Lung (tissue), 12 donors: ENCODE measurements around the gene FOXC2. TPM values are rescaled to one million over a fixed set of nuclear protein-coding genes. Genes with fewer than 3 reads are reported as not detected.

ENCODE experiments used
- ATAC-seq: fragments of 200-7000 bp; cut with Tn5 transposase; one replicate; pipeline ENCODE4 v1.9.1; 2020; ENCODE audit warnings: moderate number of reproducible peaks; ENCODE audit not compliant: insufficient read depth, low FRiP score
- DNase-seq, 3 donors: peaks; one replicate each; pipeline ENCODE4 v3.0.0-alpha.2; 2013 to 2017
- H3K27ac ChIP-seq, 2 donors: one replicate each; pipeline ENCODE4 v1.5.1; 2013; ENCODE audit warnings: mild to moderate bottlenecking in 2 of 2, moderate library complexity in 2 of 2, control low read depth in 1 of 2, inconsistent platforms in 1 of 2, low read depth in 1 of 2, low read length in 1 of 2
- H3K27me3 ChIP-seq, 3 donors: one replicate each; pipeline ENCODE4 v1.5.1; 2013; ENCODE audit warnings: low read length in 2 of 3; ENCODE audit not compliant: control insufficient read depth in 3 of 3, insufficient read depth in 3 of 3
- H3K36me3 ChIP-seq, 4 donors: one replicate each; pipeline ENCODE4 v1.5.1; 2013; ENCODE audit warnings: low read length in 4 of 4, mild to moderate bottlenecking in 1 of 4, moderate library complexity in 1 of 4; ENCODE audit not compliant: control insufficient read depth in 4 of 4, insufficient read depth in 4 of 4
- H3K4me1 ChIP-seq, 5 donors: one replicate each; pipeline ENCODE4 v1.5.1; 2013; ENCODE audit warnings: low read length in 5 of 5, mild to moderate bottlenecking in 2 of 5, moderate library complexity in 1 of 5; ENCODE audit not compliant: control insufficient read depth in 5 of 5, insufficient read depth in 5 of 5
- H3K4me3 ChIP-seq: one replicate; pipeline ENCODE4 v1.5.1; 2013; ENCODE audit warnings: mild to moderate bottlenecking, control low read depth, moderate library complexity
- H3K9ac ChIP-seq, 2 donors: one replicate each; pipeline ENCODE4 v1.5.1; 2013; ENCODE audit warnings: low read length in 2 of 2, control low read depth in 1 of 2; ENCODE audit not compliant: insufficient read depth in 1 of 2
- H3K9me3 ChIP-seq, 4 donors: one replicate each; pipeline ENCODE4 v1.5.1; 2013; ENCODE audit warnings: low read length in 3 of 4, mild to moderate bottlenecking in 1 of 4, moderate library complexity in 1 of 4; ENCODE audit not compliant: control insufficient read depth in 4 of 4, insufficient read depth in 3 of 4
- CTCF ChIP-seq: IDR thresholded peaks from 2 replicates; pipeline ENCODE4 v1.5.1; 2012; ENCODE audit warnings: mild to moderate bottlenecking; ENCODE audit errors: control extremely low read depth, extremely low read depth
- WGBS, 2 donors: extraction: QIAGEN DNeasy Blood & Tissue Kit; methylation state at CpG; one replicate each; pipeline ENCODE4 v1.1.7; 2013; 5-methylcytosine and 5-hydroxymethylcytosine counted together
- polyA plus RNA-seq, 2 donors: library from polyadenylated mRNA; stranded (reverse); fragments of 200-250 nt; gene quantifications; one replicate each; pipeline ENCODE4 v1.2.1, GENCODE V29; 2013
- total RNA-seq, 2 donors: library from RNA; depleted of rRNA in 1 of 2; stranded (reverse); fragments of >200 nt in 1 of 2; gene quantifications; one replicate each; pipeline ENCODE4 v1.2.1, GENCODE V29; 2014 to 2021
- donor health status: control.
- donor health status: control.
- donor health status: Bipolar disorder and iron deficiency.
- donor health status: healthy.
- donor health status: DM: yes; HTN: yes; CAD: no.

FOXC2 gene
- total and polyA plus RNA-seq, 4 donors: 0.37 to 2.7 (median 0.63) TPM

GRCh38 chr16:86555704-86556075 lies 10.9 kb upstream of the FOXC2 start:
- H3K4me1 ChIP-seq: peaks cover 0 to 11% (median 3%) of the 10 kb centered on the region in 5 donors
- no peaks in the 10 kb centered on the region for H3K27me3 ChIP-seq
- no peak for ATAC-seq
- H3K4me3 ChIP-seq: peak overlapping the region; percentile 84
- no peaks in the 10 kb centered on the region for H3K9me3 ChIP-seq
- H3K9ac ChIP-seq: peak overlapping the region; percentile 91 to 93
- TF ChIP-seq CTCF: no peak
- DNase-seq: no peak
- 31 to 41% methylated on average over 17 of the region's 17 CpGs for WGBS, 2 donors
- H3K27ac ChIP-seq: no peak overlapping the region
- peaks cover 0 to 7% (median 3%) of the 10 kb centered on the region in 4 donors for H3K36me3 ChIP-seq

GRCh38 chr16:86556576-86556975 lies 10.1 kb upstream of the FOXC2 start:
- DNase-seq (no peak), ATAC-seq (no peak)
- Histone ChIP-seq H3K27me3 (peaks cover 0 to 2% (median 0%) of the 10 kb centered on the region in 3 donors), H3K9me3 (no peaks in the 10 kb centered on the region), H3K36me3 (peaks cover 0 to 6% (median 3%) of the 10 kb centered on the region in 4 donors), H3K4me3 (no peak overlapping the region), H3K27ac (no peak overlapping the region), H3K4me1 (peaks cover 0 to 11% (median 3%) of the 10 kb centered on the region in 5 donors), H3K9ac (no peak overlapping the region)
- WGBS, 2 donors: 70 to 72% methylated on average over 5 of the region's 5 CpGs
- no peak for TF ChIP-seq CTCF

DNA sequence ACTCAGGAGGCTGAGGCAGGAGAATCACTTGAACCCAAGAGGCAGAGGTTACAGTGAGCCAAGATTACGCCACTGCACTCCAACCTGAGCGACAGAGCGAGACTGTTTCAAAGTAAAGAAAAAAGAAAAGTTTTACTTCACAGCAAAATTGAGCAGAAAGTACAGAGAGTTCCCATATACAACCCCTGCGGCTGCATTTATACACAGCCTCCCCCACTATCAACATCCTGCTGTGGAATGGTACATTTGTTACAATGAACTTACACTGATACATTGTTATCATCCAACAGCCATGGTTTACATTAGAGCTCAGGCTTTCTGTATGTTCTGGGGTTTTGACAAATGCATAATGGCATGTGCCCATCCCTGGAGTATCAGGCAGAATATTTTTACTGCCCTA lies 9.0 kb upstream of the FOXC2 start:
- Histone ChIP-seq H3K4me3 (no peak overlapping the region), H3K27ac (no peak overlapping the region), H3K27me3 (peaks cover 0 to 2% (median 0%) of the 10 kb centered on the region in 3 donors), H3K4me1 (peaks cover 0 to 11% (median 3%) of the 10 kb centered on the region in 5 donors), H3K36me3 (peaks cover 0 to 3% (median 0%) of the 10 kb centered on the region in 4 donors), H3K9me3 (no peaks in the 10 kb centered on the region), H3K9ac (no peak overlapping the region)
- WGBS, 2 donors: 76 to 85% methylated on average over 4 of the region's 4 CpGs
- DNase-seq (no peak), ATAC-seq (no peak)
- TF ChIP-seq CTCF: no peak
